Activated CD4-positive, alpha-beta T cell treated with anti-CD3 and anti-CD28 coated beads for 48 hours (primary cell): ENCODE data around the gene KRT26.

Experiments
- DNase-seq: peaks from one replicate; pipeline ENCODE4 v3.0.0-alpha.2; 2020

The KRT26 gene

GRCh38 chr17:40724656-40725055 is 47.3 kb downstream of the KRT26 start:
- DNase-seq, result no peak

DNA sequence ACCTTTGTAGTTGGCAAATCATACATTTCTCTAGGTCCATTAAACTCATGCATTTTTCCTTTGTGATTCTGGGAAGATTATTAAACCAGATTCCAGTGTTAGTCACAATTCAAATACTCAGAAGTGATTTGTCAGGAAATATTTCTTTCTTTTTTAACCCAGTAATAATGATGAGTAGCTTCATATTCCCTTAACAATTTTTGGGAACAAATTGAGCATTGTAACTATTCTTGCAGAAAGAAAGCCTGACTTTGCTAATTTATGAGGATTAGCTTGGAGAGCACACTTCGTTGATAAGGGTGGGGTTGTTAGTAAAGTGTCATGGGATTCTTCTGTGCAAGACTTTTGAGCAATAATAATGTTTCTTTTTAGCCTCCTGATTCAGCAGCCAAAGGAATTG is 49.8 kb downstream of the KRT26 start:
- no peak for DNase-seq

- DNase-seq, result no peak
Observed at GRCh38 chr17:40720899-40721298, 51.1 kb downstream of the KRT26 start.

- no peak for DNase-seq
Observed at GRCh38 chr17:40718930-40719329, 53.1 kb downstream of the KRT26 start.

DNA sequence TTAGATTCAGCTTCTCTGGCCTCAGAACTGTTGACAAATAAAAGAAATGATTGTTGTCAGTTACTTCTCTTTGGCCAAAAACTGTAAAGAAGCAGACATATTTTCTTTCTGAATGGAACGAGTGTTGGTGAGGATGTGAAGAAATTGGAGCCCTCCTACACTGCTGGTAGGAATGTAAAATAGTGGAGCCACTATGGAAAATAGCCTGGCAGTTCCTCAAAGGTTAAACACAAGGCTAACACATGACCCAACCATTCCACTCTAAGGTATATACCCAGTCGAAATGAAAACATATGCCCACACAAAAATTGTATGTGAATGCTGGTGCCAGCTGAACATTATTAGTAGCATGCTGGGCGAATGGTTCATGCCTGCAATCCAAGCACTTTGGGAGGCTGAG is 54.2 kb downstream of the KRT26 start:
- DNase-seq, result no peak
